ENCODE data around the gene PTGDR. TPM values are rescaled to one million over a fixed set of nuclear protein-coding genes. Genes with fewer than 3 reads are reported as not detected.

Gene PTGDR
- total RNA-seq, 2 experiments from 2014 or later = 0.13 to 0.43 TPM

DNA sequence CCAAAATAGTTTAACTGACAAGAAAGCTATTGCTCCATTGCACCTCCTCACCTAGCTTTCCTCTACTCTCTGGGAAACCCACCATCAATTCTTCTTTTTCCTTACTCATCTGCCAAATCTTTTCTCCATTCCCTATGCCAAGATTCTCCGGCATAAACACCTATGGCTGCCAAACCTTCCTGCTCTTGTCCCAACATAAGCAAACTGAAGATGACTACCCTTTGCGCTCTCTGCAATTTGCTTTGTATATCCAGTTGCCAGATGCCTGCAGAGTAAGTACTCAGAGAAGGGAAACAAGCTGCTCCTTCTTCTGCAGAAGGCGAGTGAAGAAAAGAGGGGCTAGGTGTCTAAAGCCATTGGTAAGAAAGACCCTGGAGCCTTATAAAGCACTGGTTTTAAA, 58.1 kb downstream of the PTGDR start:
- ChIA-PET CTCF (interaction anchor here (0.7 to 1.2 kb wide), 5 partner anchors 13 to 141 kb away, joined by 3 read pairs; no protein-coding TSS in a partner anchor), POLR2A (interaction anchor here (1.3 to 1.7 kb wide), 3 partner anchors 10 to 76 kb away, joined by 3 to 6 read pairs (median 4); no protein-coding TSS in a partner anchor)
- TF ChIP-seq, protein P1, sequence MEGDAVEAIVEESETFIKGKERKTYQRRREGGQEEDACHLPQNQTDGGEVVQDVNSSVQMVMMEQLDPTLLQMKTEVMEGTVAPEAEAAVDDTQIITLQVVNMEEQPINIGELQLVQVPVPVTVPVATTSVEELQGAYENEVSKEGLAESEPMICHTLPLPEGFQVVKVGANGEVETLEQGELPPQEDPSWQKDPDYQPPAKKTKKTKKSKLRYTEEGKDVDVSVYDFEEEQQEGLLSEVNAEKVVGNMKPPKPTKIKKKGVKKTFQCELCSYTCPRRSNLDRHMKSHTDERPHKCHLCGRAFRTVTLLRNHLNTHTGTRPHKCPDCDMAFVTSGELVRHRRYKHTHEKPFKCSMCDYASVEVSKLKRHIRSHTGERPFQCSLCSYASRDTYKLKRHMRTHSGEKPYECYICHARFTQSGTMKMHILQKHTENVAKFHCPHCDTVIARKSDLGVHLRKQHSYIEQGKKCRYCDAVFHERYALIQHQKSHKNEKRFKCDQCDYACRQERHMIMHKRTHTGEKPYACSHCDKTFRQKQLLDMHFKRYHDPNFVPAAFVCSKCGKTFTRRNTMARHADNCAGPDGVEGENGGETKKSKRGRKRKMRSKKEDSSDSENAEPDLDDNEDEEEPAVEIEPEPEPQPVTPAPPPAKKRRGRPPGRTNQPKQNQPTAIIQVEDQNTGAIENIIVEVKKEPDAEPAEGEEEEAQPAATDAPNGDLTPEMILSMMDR (IDR thresholded peaks at IDR 0.05) = no peak
- intact Hi-C loops (cut with micrococcal nuclease) = loop anchor here (2.0 to 5.0 kb wide), 2 partner anchors 77 to 141 kb away; no protein-coding TSS in a partner anchor
- Mint-ChIP-seq H3K9me3 (peaks cover 14% of the 10 kb centered on the region), H3K4me3 (peak overlapping the region; percentile 13), H3K4me1 (ENCODE audit: low read depth) (peaks cover 64% of the 10 kb centered on the region), H3K27me3 (no peaks in the 10 kb centered on the region), H3K36me3 (ENCODE audit: low read depth) (peaks cover 73% of the 10 kb centered on the region), H3K27ac (peak overlapping the region; percentile 74)
- no peak for ATAC-seq
- no peak for DNase-seq

Other genes starting within 250 kb of the PTGDR start
- under 1 TPM in 1 of 2 experiments, not detected in 1; 0.29 TPM for gene NID2, start 198.6 kb upstream of the PTGDR start, total RNA-seq
- gene PTGER2, start 46.6 kb downstream of the PTGDR start, total RNA-seq = 10 to 100 TPM; 19.5 to 19.9 TPM